Testis (tissue), 3 donors: ENCODE data around the gene PELI1. TPM values are rescaled to one million over a fixed set of nuclear protein-coding genes. Genes with fewer than 3 reads are reported as not detected.

Experiments
- DNase-seq: peaks from one replicate; pipeline ENCODE4 v3.0.0-alpha.2; 2019
- H3K27ac ChIP-seq, 2 donors: fragments of 200-600 bp; sonication (generic); one replicate each; pipeline ENCODE4 v1.5.1; 2019
- H3K27me3 ChIP-seq: fragments of 200-600 bp; sonication (generic); one replicate; pipeline ENCODE4 v1.5.1; 2019
- H3K36me3 ChIP-seq: fragments of 200-600 bp; sonication (generic); one replicate; pipeline ENCODE4 v1.5.1; 2017; ENCODE audit warnings: low read depth; ENCODE audit errors: missing control alignments
- H3K4me1 ChIP-seq: fragments of 200-600 bp; sonication (generic); one replicate; pipeline ENCODE4 v1.5.1; 2019
- H3K4me3 ChIP-seq, 2 donors: fragments of 200-600 bp; sonication (generic); one replicate each; pipeline ENCODE4 v1.5.1; 2017 to 2019
- H3K9me3 ChIP-seq: fragments of 200-600 bp; sonication (generic); one replicate; pipeline ENCODE4 v1.5.1; 2017
- POLR2A ChIP-seq: fragments of 450-650 bp; IDR thresholded peaks from one replicate; pipeline ENCODE4 v1.6.1; 2017; ENCODE audit warnings: antibody characterized with exemption, mild to moderate bottlenecking, moderate library complexity
- WGBS, 2 donors: methylation state at CpG; one replicate each; pipeline ENCODE4 v1.1.5; 2018; 5-methylcytosine and 5-hydroxymethylcytosine counted together
- intact Hi-C: fragments of 100-400 bp; cut with DNase I; formaldehyde crosslinking; loops from one replicate; pipeline ENCODE4 v1.15.1; 2023; ENCODE audit warnings: low total_unique reads
- polyA plus RNA-seq: library from polyadenylated mRNA; stranded (reverse); fragments of 350-450 nt; fragmentation: Illumina TruSeq; extraction: RNeasy Lipid Tissue Mini Kit (QIAGEN cat#74804); gene quantifications from one replicate; pipeline ENCODE4 v1.2.3, GENCODE V29; 2014; ENCODE audit warnings: low read depth, low replicate concordance; ENCODE audit not compliant: insufficient read depth
- total RNA-seq, 2 donors: library from RNA; depleted of rRNA; stranded (reverse); fragments of >200 nt; gene quantifications; one replicate each; pipeline ENCODE4 v1.2.3, GENCODE V29; 2016
- TF ChIP-seq, protein P1 (sequence below), 3 experiments: fragments of 450-650 bp in 2 of 3; fragments of 200-600 bp in 1 of 3; sonication (generic) in 1 of 3; IDR thresholded peaks; one replicate each; pipeline ENCODE4 v1.5.1; 2016 to 2019; ENCODE audit warnings: antibody characterized with exemption in 3 of 3, mild to moderate bottlenecking in 2 of 3, moderate library complexity in 1 of 3

Gene PELI1
- total and polyA plus RNA-seq, 3 donors from 2014 or later = 22.4 to 48.0 (median 40.9) TPM

DNA sequence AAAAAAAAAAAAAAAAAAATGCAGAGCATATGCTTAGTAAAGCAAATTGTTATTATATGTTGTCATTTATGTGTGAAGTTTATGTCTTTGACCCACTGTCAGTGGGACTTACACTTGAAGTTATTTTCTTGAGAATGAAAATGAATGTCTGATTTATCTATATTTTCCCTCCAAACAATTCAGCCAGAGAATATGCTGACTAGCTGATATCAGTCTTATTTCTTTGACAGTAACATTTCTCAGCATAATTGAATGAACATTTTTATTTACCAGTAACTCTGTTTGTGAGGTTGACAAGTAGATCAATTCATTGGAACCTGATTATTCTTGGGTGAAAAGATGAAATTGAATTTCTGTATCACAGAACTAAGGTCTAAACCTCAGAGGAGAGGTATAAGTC, 85.0 kb downstream of the PELI1 start:
- intact Hi-C loops = no loop called here
- no peak for DNase-seq

DNA sequence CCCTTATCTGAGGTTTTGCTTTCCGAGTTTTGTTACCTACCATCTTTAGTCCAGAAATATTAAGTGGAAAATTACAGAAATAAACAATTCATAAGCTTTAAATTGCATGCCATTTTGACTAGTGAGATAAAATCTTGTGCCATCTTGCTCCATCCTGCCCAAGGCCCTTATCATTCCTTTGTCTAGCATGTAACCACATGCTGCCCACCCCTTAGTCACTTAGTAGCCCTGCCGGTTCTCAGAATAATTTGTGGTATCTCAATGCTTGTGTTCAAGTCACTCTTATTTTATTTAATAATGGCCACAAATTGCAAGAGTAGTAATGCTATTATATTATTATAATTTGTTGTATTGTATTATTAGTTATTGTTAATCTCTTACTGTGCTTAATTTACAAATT, 88.2 kb downstream of the PELI1 start:
- no peak for TF ChIP-seq POLR2A
- TF ChIP-seq, protein P1, sequence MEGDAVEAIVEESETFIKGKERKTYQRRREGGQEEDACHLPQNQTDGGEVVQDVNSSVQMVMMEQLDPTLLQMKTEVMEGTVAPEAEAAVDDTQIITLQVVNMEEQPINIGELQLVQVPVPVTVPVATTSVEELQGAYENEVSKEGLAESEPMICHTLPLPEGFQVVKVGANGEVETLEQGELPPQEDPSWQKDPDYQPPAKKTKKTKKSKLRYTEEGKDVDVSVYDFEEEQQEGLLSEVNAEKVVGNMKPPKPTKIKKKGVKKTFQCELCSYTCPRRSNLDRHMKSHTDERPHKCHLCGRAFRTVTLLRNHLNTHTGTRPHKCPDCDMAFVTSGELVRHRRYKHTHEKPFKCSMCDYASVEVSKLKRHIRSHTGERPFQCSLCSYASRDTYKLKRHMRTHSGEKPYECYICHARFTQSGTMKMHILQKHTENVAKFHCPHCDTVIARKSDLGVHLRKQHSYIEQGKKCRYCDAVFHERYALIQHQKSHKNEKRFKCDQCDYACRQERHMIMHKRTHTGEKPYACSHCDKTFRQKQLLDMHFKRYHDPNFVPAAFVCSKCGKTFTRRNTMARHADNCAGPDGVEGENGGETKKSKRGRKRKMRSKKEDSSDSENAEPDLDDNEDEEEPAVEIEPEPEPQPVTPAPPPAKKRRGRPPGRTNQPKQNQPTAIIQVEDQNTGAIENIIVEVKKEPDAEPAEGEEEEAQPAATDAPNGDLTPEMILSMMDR (IDR thresholded peaks at IDR 0.05) = no peak
- WGBS, 2 donors = 78 to 80% methylated on average over 2 of the region's 2 CpGs

More for the DNA sequence above, 85.0 kb downstream of the PELI1 start:
- Histone ChIP-seq H3K9me3 (no peaks in the 10 kb centered on the region), H3K4me3 (no peak overlapping the region), H3K4me1 (no peaks in the 10 kb centered on the region), H3K27me3 (no peaks in the 10 kb centered on the region), H3K27ac (no peak overlapping the region), H3K36me3 (no peaks in the 10 kb centered on the region)
- TF ChIP-seq, protein P1 (IDR thresholded peaks at IDR 0.05) = no peak
- no peak for TF ChIP-seq POLR2A

DNA sequence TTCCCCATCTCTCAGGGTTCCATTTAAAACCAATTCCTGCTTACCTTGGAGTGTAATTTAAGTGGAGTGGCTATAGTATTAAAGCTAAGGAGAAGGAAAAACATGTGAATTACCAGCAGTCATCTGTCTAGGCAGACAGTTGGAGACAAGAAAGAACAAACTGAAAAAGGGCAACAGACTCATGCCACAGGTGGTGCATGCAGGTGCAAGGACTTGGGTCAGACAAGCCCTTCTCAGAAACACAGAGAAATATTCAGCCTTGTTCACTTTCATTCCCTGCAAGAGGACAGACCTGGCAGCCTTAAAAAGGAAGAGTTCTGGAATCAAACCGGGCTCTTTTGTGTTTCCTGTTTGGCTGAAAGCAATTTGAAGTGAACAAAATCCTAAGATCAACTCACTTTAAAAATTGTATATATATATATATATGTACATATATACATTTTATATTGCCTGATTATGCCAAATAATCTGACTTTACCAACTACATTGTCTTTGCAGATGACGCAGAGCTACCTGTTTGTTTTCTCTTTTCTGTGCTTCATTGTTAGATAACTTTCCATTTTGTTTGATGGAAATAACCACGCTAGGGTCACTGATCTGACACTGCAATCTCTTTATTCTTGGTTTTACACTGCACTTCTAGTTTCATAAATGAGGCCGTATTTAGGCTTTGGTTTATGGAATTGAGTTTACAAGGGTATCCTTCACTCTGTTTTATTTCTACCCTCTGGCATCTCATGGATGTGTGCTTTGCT, 89.9 kb downstream of the PELI1 start:
- Histone ChIP-seq H3K27ac (no peak overlapping the region), H3K4me1 (peaks cover 7% of the 10 kb centered on the region), H3K36me3 (no peaks in the 10 kb centered on the region), H3K9me3 (no peaks in the 10 kb centered on the region), H3K27me3 (no peaks in the 10 kb centered on the region), H3K4me3 (no peak overlapping the region)
- TF ChIP-seq, protein P1 (IDR thresholded peaks at IDR 0.05) = no peak
- TF ChIP-seq POLR2A = no peak
- no peak for DNase-seq
- 77 to 83% methylated on average over 4 of the region's 4 CpGs for WGBS, 2 donors
- intact Hi-C loops = no loop called here

More for the DNA sequence above, 88.2 kb downstream of the PELI1 start:
- DNase-seq = no peak
- H3K27ac ChIP-seq = no peak overlapping the region
- H3K27me3 ChIP-seq = no peaks in the 10 kb centered on the region
- intact Hi-C loops = no loop called here
- H3K4me1 ChIP-seq = no peaks in the 10 kb centered on the region
- H3K4me3 ChIP-seq = no peak overlapping the region
- H3K9me3 ChIP-seq = no peaks in the 10 kb centered on the region
- no peaks in the 10 kb centered on the region for H3K36me3 ChIP-seq

DNA sequence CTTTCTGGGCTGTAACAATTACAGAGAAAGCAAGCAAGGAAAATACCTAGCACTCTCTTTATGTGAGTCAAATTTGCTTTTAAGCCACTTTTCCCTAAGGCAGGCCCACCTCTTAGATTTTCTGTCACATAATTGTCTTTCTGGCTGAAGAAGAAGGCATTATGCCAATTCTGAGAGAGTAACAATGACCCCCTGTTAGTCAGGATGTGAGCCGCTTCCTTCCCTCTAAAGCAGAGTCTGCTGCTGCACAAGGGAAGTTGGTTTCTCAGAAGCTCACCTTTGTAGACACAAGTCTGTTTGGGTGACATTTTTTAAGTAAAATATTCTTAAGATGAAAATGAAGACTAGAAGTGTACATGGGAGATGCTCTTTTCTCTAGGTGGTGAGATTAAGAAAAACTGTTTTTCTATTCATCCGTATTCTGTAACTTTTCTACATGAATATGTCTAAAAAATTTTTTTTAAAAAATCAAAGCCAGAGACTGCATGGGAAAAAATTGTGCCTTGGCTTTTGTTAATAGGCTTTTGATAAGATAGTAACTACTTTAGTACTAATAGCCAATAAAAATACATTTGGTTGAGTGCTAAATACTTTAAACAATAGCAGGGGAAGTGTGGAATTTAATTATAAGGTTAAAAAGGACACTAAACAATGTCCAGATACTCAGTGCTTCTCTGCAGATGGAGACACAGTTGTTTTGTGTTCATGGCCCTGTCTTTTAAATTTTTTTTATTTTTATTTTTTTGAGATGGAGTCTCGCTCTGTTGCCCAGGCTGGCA, 91.6 kb downstream of the PELI1 start:
- DNase-seq = no peak
- Histone ChIP-seq H3K9me3 (no peaks in the 10 kb centered on the region), H3K27ac (peak overlapping the region in 1 of 2 donors; percentile 36), H3K4me1 (peaks cover 7% of the 10 kb centered on the region), H3K27me3 (no peaks in the 10 kb centered on the region), H3K4me3 (no peak overlapping the region), H3K36me3 (no peaks in the 10 kb centered on the region)
- 85% methylated on average over 3 of the region's 3 CpGs for WGBS, 2 donors
- intact Hi-C loops = no loop called here
- TF ChIP-seq, protein P1 (IDR thresholded peaks at IDR 0.05) = no peak
- TF ChIP-seq POLR2A = no peak
